IPS-15b (cell line): ENCODE measurements around the gene GABBR2.

ENCODE experiments used
- H3K27me3 ChIP-seq: one replicate; pipeline ENCODE4 v1.6.1; 2013; ENCODE audit warnings: low read length; ENCODE audit not compliant: control insufficient read depth, insufficient read depth
- H3K36me3 ChIP-seq: one replicate; pipeline ENCODE4 v1.6.1; 2013; ENCODE audit warnings: low read length; ENCODE audit not compliant: control insufficient read depth, insufficient read depth
- H3K4me1 ChIP-seq: one replicate; pipeline ENCODE4 v1.6.1; 2013; ENCODE audit warnings: mild to moderate bottlenecking, low read length; ENCODE audit not compliant: control insufficient read depth, insufficient read depth
- H3K4me3 ChIP-seq: one replicate; pipeline ENCODE4 v1.5.1; 2013; ENCODE audit warnings: low read depth, low read length
- H3K9ac ChIP-seq: one replicate; pipeline ENCODE4 v1.6.1; 2013; ENCODE audit warnings: low read depth, mild to moderate bottlenecking, low read length
- H3K9me3 ChIP-seq: one replicate; pipeline ENCODE4 v1.6.1; 2013; ENCODE audit warnings: mild to moderate bottlenecking, low read length; ENCODE audit not compliant: control insufficient read depth, insufficient read depth

Gene GABBR2

GRCh38 chr9:98428454-98428853 lies 280.3 kb downstream of the GABBR2 start:
- Histone ChIP-seq H3K27me3 (no peaks in the 10 kb centered on the region), H3K4me1 (no peaks in the 10 kb centered on the region), H3K36me3 (no peaks in the 10 kb centered on the region), H3K9me3 (no peaks in the 10 kb centered on the region), H3K4me3 (no peak overlapping the region), H3K9ac (no peak overlapping the region)

- Histone ChIP-seq H3K4me3 (no peak overlapping the region), H3K4me1 (no peaks in the 10 kb centered on the region), H3K27me3 (no peaks in the 10 kb centered on the region), H3K9ac (no peak overlapping the region), H3K36me3 (no peaks in the 10 kb centered on the region), H3K9me3 (no peaks in the 10 kb centered on the region)
Measured at GRCh38 chr9:98427491-98427890, 281.2 kb downstream of the GABBR2 start.

GRCh38 chr9:98425079-98425478 lies 283.7 kb downstream of the GABBR2 start:
- Histone ChIP-seq H3K27me3 (no peaks in the 10 kb centered on the region), H3K36me3 (no peaks in the 10 kb centered on the region), H3K4me3 (no peak overlapping the region), H3K4me1 (no peaks in the 10 kb centered on the region), H3K9me3 (no peaks in the 10 kb centered on the region), H3K9ac (no peak overlapping the region)

GRCh38 chr9:98419260-98419603 lies 289.5 kb downstream of the GABBR2 start:
- no peaks in the 10 kb centered on the region for H3K27me3 ChIP-seq
- H3K4me1 ChIP-seq = no peaks in the 10 kb centered on the region
- H3K9me3 ChIP-seq = no peaks in the 10 kb centered on the region
- H3K9ac ChIP-seq = no peak overlapping the region
- H3K4me3 ChIP-seq = no peak overlapping the region
- H3K36me3 ChIP-seq = no peaks in the 10 kb centered on the region

GRCh38 chr9:98418578-98419259 lies 290.0 kb downstream of the GABBR2 start:
- H3K27me3 ChIP-seq = no peaks in the 10 kb centered on the region
- H3K4me1 ChIP-seq = no peaks in the 10 kb centered on the region
- H3K4me3 ChIP-seq = no peak overlapping the region
- no peaks in the 10 kb centered on the region for H3K9me3 ChIP-seq
- H3K36me3 ChIP-seq = no peaks in the 10 kb centered on the region
- no peak overlapping the region for H3K9ac ChIP-seq

- Histone ChIP-seq H3K4me3 (no peak overlapping the region), H3K4me1 (no peaks in the 10 kb centered on the region), H3K36me3 (no peaks in the 10 kb centered on the region), H3K27me3 (peaks cover 3% of the 10 kb centered on the region), H3K9me3 (no peaks in the 10 kb centered on the region), H3K9ac (no peak overlapping the region)
Measured at GRCh38 chr9:98416294-98417248, 292.2 kb downstream of the GABBR2 start.

- Histone ChIP-seq H3K9me3 (no peaks in the 10 kb centered on the region), H3K4me3 (no peak overlapping the region), H3K27me3 (peaks cover 3% of the 10 kb centered on the region), H3K9ac (no peak overlapping the region), H3K36me3 (no peaks in the 10 kb centered on the region), H3K4me1 (no peaks in the 10 kb centered on the region)
Measured at GRCh38 chr9:98415782-98416181, 293.0 kb downstream of the GABBR2 start.

- H3K9me3 ChIP-seq = no peaks in the 10 kb centered on the region
- peaks cover 3% of the 10 kb centered on the region for H3K27me3 ChIP-seq
- no peaks in the 10 kb centered on the region for H3K4me1 ChIP-seq
- H3K4me3 ChIP-seq = no peak overlapping the region
- no peaks in the 10 kb centered on the region for H3K36me3 ChIP-seq
- no peak overlapping the region for H3K9ac ChIP-seq
Measured at GRCh38 chr9:98413084-98413483, 295.7 kb downstream of the GABBR2 start.

GRCh38 chr9:98412101-98412842 lies 296.5 kb downstream of the GABBR2 start:
- Histone ChIP-seq H3K4me3 (no peak overlapping the region), H3K36me3 (no peaks in the 10 kb centered on the region), H3K9ac (no peak overlapping the region), H3K9me3 (no peaks in the 10 kb centered on the region), H3K4me1 (no peaks in the 10 kb centered on the region), H3K27me3 (peaks cover 3% of the 10 kb centered on the region)

- peaks cover 3% of the 10 kb centered on the region for H3K27me3 ChIP-seq
- no peak overlapping the region for H3K9ac ChIP-seq
- no peaks in the 10 kb centered on the region for H3K4me1 ChIP-seq
- no peaks in the 10 kb centered on the region for H3K36me3 ChIP-seq
- H3K9me3 ChIP-seq = no peaks in the 10 kb centered on the region
- no peak overlapping the region for H3K4me3 ChIP-seq
Measured at GRCh38 chr9:98410185-98410697, 298.5 kb downstream of the GABBR2 start.

GRCh38 chr9:98409719-98410118 lies 299.0 kb downstream of the GABBR2 start:
- H3K4me3 ChIP-seq = no peak overlapping the region
- no peaks in the 10 kb centered on the region for H3K4me1 ChIP-seq
- H3K9me3 ChIP-seq = no peaks in the 10 kb centered on the region
- no peaks in the 10 kb centered on the region for H3K36me3 ChIP-seq
- peaks cover 3% of the 10 kb centered on the region for H3K27me3 ChIP-seq
- H3K9ac ChIP-seq = no peak overlapping the region
